Measurements from ENCODE around the gene PAMR1. TPM values are rescaled to one million over a fixed set of nuclear protein-coding genes. Genes with fewer than 3 reads are reported as not detected.

Gene PAMR1
- total RNA-seq, 4 donors from 2014 or later, result 4.0 to 13.5 (median 10.4) TPM

DNA sequence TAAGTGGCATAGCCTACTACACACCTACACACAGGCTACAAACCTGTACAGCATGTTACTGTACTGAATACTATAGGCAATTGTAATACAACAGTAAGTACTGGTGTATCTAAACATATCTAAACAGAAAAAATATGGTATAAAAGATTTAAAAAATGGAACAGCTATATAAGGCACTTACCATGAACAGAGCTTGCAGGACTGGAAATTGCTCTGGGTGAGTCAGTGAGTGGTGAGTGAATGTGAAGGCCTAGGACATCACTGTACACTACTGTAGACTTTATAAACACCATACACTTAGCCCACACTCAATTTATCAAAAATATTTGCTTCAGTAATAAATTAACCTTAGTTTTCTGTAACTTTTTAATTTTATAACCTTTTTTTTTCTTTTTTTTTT is 24.7 kb downstream of the PAMR1 start:
- in situ Hi-C loops (cut with MboI; ENCODE audit: low pct_ligation_motif_present in 1 of 4, low pct_unique_long_range_greater_than_20kb in 1 of 4, low sequenced_read_pairs in 3 of 4), result no loop called here
- H3K27ac ChIP-seq, result no peak overlapping the region
- no peak overlapping the region for H3K4me3 ChIP-seq
- DNase-seq, result no peak
- H3K36me3 ChIP-seq, result no peaks in the 10 kb centered on the region
- H3K4me1 ChIP-seq, result no peaks in the 10 kb centered on the region
- intact Hi-C loops (cut with DNase I; ENCODE audit: low total_unique reads), result no loop called here
- H3K27me3 ChIP-seq, result no peaks in the 10 kb centered on the region
- H3K9me3 ChIP-seq, result peaks cover 0 to 3% of the 10 kb centered on the region in 2 donors
- no peak for TF ChIP-seq POLR2A (IDR thresholded peaks at IDR 0.05)
- TF ChIP-seq POLR2AphosphoS5 (IDR thresholded peaks at IDR 0.05), result no peak
- TF ChIP-seq, protein P1, sequence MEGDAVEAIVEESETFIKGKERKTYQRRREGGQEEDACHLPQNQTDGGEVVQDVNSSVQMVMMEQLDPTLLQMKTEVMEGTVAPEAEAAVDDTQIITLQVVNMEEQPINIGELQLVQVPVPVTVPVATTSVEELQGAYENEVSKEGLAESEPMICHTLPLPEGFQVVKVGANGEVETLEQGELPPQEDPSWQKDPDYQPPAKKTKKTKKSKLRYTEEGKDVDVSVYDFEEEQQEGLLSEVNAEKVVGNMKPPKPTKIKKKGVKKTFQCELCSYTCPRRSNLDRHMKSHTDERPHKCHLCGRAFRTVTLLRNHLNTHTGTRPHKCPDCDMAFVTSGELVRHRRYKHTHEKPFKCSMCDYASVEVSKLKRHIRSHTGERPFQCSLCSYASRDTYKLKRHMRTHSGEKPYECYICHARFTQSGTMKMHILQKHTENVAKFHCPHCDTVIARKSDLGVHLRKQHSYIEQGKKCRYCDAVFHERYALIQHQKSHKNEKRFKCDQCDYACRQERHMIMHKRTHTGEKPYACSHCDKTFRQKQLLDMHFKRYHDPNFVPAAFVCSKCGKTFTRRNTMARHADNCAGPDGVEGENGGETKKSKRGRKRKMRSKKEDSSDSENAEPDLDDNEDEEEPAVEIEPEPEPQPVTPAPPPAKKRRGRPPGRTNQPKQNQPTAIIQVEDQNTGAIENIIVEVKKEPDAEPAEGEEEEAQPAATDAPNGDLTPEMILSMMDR (IDR thresholded peaks at IDR 0.05), result no peak
- no peak for TF ChIP-seq EP300 (IDR thresholded peaks at IDR 0.05; ENCODE audit: low read depth)

DNA sequence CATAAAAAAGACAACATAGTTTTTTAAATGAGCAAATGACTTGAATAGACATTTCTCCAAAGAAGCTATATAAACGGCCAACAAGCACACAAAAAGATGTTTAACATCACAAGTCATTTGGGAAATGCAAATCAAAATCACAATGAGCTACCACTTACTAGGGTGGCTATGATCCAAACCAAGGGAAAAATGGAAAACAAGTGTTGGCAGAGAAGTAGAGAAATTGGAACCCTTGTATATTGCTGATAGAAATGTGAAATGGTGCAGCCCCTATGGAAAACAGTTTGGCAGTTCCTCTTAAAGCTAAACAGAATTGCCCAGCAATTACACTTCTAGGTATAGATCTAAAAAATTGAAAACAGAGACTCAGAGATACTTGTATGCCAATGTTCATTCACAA is 29.0 kb downstream of the PAMR1 start:
- intact Hi-C loops (cut with DNase I; ENCODE audit: low total_unique reads) (no loop called here), in situ Hi-C loops (cut with MboI; ENCODE audit: low pct_ligation_motif_present in 1 of 4, low pct_unique_long_range_greater_than_20kb in 1 of 4, low sequenced_read_pairs in 3 of 4) (no loop called here)
- Histone ChIP-seq H3K27ac (no peak overlapping the region), H3K9me3 (no peaks in the 10 kb centered on the region), H3K36me3 (no peaks in the 10 kb centered on the region), H3K27me3 (no peaks in the 10 kb centered on the region), H3K4me1 (no peaks in the 10 kb centered on the region), H3K4me3 (no peak overlapping the region)
- 38 to 43% methylated on average over 1 of the region's 1 CpG for WGBS, 2 donors (ENCODE audit: low coverage in 1 of 2)
- no peak for DNase-seq
- no peak for TF ChIP-seq POLR2AphosphoS5 (IDR thresholded peaks at IDR 0.05)
- TF ChIP-seq POLR2A (IDR thresholded peaks at IDR 0.05), result no peak
- TF ChIP-seq EP300 (IDR thresholded peaks at IDR 0.05; ENCODE audit: low read depth), result no peak
- TF ChIP-seq, protein P1 (IDR thresholded peaks at IDR 0.05), result no peak

DNA sequence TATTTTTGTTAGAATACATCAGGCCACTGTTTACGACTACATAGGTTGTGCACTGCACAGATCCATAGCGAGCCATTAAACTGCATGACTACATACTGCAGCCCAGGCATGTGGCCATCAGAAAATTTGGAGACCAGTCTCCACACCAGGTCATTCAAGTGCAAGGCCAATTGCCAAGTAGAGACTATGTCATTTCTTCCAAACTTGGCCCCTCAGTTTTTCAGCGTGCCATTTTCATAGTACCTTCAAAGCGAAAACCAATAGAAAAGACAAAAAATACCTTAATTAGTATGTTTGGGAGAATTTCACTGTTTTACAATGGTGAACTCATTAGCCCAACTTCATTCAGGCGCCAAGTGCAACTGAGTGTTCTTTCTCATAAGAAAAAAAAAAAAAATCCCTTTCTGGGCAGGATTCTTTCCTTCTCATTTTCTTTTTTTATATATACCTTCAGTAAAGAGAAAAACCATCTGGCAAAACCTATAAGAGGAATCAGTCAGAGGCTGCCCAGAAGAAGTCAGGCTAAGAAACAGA is 30.4 kb downstream of the PAMR1 start:
- no peaks in the 10 kb centered on the region for H3K4me1 ChIP-seq
- no peaks in the 10 kb centered on the region for H3K36me3 ChIP-seq
- no peak overlapping the region for H3K4me3 ChIP-seq
- no peaks in the 10 kb centered on the region for H3K27me3 ChIP-seq
- TF ChIP-seq POLR2AphosphoS5 (IDR thresholded peaks at IDR 0.05) (no peak), EP300 (IDR thresholded peaks at IDR 0.05; ENCODE audit: low read depth) (no peak), POLR2A (IDR thresholded peaks at IDR 0.05) (no peak)
- TF ChIP-seq, protein P1 (IDR thresholded peaks at IDR 0.05), result no peak
- intact Hi-C loops (cut with DNase I; ENCODE audit: low total_unique reads), result no loop called here
- no peaks in the 10 kb centered on the region for H3K9me3 ChIP-seq
- no peak overlapping the region for H3K27ac ChIP-seq
- in situ Hi-C loops (cut with MboI; ENCODE audit: low pct_ligation_motif_present in 1 of 4, low pct_unique_long_range_greater_than_20kb in 1 of 4, low sequenced_read_pairs in 3 of 4), result no loop called here
- WGBS, 2 donors (ENCODE audit: low coverage in 1 of 2), result 90 to 95% methylated on average over 5 of the region's 5 CpGs
- no peak for DNase-seq

DNA sequence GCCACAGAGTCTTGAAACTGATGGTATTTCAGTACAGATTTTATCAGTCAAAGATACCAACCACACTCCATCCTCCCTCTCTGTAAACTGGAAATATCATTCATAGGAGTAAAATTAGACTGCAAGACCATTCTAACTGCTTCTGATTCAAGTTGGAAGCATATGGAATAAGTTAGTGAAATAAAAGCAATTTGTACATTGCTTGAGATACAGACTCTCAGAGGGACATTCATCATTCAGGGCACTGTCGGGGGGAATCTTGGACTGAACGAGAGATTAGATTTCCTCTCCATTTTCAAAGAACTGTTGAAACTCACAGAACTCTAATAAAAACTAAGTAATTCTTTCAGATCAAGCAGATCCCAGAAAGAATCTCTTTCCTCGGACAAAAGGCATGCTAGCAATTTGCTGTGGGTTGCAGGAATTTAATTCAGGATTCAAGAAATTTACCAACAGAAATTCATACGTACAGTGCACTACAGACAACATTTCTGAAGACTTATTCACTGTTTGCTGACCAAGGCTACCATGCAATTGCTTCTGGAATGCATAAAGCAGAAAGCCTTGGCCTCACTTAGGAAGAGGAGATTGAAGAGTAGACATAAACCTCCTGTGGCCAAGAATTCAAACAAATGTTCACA is 34.1 kb downstream of the PAMR1 start:
- H3K9me3 ChIP-seq, result no peaks in the 10 kb centered on the region
- no peak overlapping the region for H3K27ac ChIP-seq
- H3K27me3 ChIP-seq, result no peaks in the 10 kb centered on the region
- no peaks in the 10 kb centered on the region for H3K4me1 ChIP-seq
- in situ Hi-C loops (cut with MboI; ENCODE audit: low pct_ligation_motif_present in 1 of 4, low pct_unique_long_range_greater_than_20kb in 1 of 4, low sequenced_read_pairs in 3 of 4) (no loop called here), intact Hi-C loops (cut with DNase I; ENCODE audit: low total_unique reads) (no loop called here)
- 47 to 75% methylated on average over 3 to 4 of the region's 4 CpGs for WGBS, 2 donors (ENCODE audit: low coverage in 1 of 2)
- TF ChIP-seq EP300 (IDR thresholded peaks at IDR 0.05; ENCODE audit: low read depth), result no peak
- no peak for TF ChIP-seq POLR2A (IDR thresholded peaks at IDR 0.05)
- TF ChIP-seq POLR2AphosphoS5 (IDR thresholded peaks at IDR 0.05), result no peak
- TF ChIP-seq, protein P1 (IDR thresholded peaks at IDR 0.05), result no peak
- no peak for DNase-seq
- no peaks in the 10 kb centered on the region for H3K36me3 ChIP-seq
- H3K4me3 ChIP-seq, result no peak overlapping the region
